Astrocyte (in vitro differentiated cells and primary cell): ENCODE measurements around the gene CCL22. TPM values are rescaled to one million over a fixed set of nuclear protein-coding genes. Genes with fewer than 3 reads are reported as not detected.
A peak's percentile ranks its signal among the peaks of the same experiment; 100 is the strongest.

Experiments used
- DNase-seq: peaks from one replicate; pipeline ENCODE4 v3.0.0-alpha.2; 2010; ENCODE audit warnings: low read depth
- FAIRE-seq: peaks from 2 replicates; lab custom pipeline; 2011; peaks lifted over from hg19 to GRCh38; lab: Jason Lieb, UNC
- H2AFZ ChIP-seq: 2 replicates; pipeline ENCODE4 v1.6.0; 2012; ENCODE audit warnings: low read depth, low read length, inconsistent platforms
- H3K27ac ChIP-seq: 2 replicates; pipeline ENCODE4 v1.5.1; 2011; ENCODE audit warnings: low read depth, low read length, inconsistent platforms
- H3K27me3 ChIP-seq: 2 replicates; pipeline ENCODE4 v1.6.0; 2011; ENCODE audit warnings: low read length, inconsistent platforms; ENCODE audit not compliant: insufficient read depth
- H3K36me3 ChIP-seq: 2 replicates; pipeline ENCODE4 v1.5.1; 2011; ENCODE audit warnings: low read length, inconsistent platforms; ENCODE audit not compliant: insufficient read depth
- H3K4me1 ChIP-seq: 2 replicates; pipeline ENCODE4 v1.5.1; 2011; ENCODE audit warnings: low read length, inconsistent platforms; ENCODE audit not compliant: insufficient read depth
- H3K4me2 ChIP-seq: 2 replicates; pipeline ENCODE4 v1.6.0; 2012; ENCODE audit warnings: low read length, inconsistent platforms
- H3K4me3 ChIP-seq: 2 replicates; pipeline ENCODE4 v1.5.1; 2011; ENCODE audit warnings: low read depth, mild to moderate bottlenecking, low read length, inconsistent platforms; ENCODE audit not compliant: insufficient read depth
- H3K79me2 ChIP-seq: 2 replicates; pipeline ENCODE4 v1.6.0; 2012; ENCODE audit warnings: mild to moderate bottlenecking, low read length, inconsistent platforms; ENCODE audit not compliant: insufficient read depth
- H3K9ac ChIP-seq: 2 replicates; pipeline ENCODE4 v1.6.0; 2012; ENCODE audit warnings: mild to moderate bottlenecking, low read length, inconsistent platforms
- H3K9me3 ChIP-seq: 2 replicates; pipeline ENCODE4 v1.5.1; 2012; ENCODE audit warnings: low read depth, mild to moderate bottlenecking, low read length, inconsistent platforms; ENCODE audit not compliant: insufficient read depth
- H4K20me1 ChIP-seq: 2 replicates; pipeline ENCODE4 v1.6.0; 2012; ENCODE audit warnings: low read length, inconsistent platforms; ENCODE audit not compliant: insufficient read depth
- H3K27ac Mint-ChIP-seq: one replicate; pipeline ENCODE4 v1.8.0; 2021; ENCODE audit warnings: mild to moderate bottlenecking, mixed read lengths; ENCODE audit not compliant: unreplicated experiment
- H3K27me3 Mint-ChIP-seq: one replicate; pipeline ENCODE4 v1.8.0; 2021; ENCODE audit warnings: low read depth, mixed read lengths; ENCODE audit not compliant: unreplicated experiment
- H3K36me3 Mint-ChIP-seq: one replicate; pipeline ENCODE4 v1.8.0; 2021; ENCODE audit warnings: low read depth, mixed read lengths; ENCODE audit not compliant: unreplicated experiment
- H3K4me1 Mint-ChIP-seq: one replicate; pipeline ENCODE4 v1.8.0; 2021; ENCODE audit warnings: low read depth, mixed read lengths; ENCODE audit not compliant: unreplicated experiment
- H3K4me3 Mint-ChIP-seq: one replicate; pipeline ENCODE4 v1.8.0; 2021; ENCODE audit warnings: mild to moderate bottlenecking, moderate library complexity, mixed read lengths; ENCODE audit not compliant: unreplicated experiment
- H3K9me3 Mint-ChIP-seq: one replicate; pipeline ENCODE4 v1.8.0; 2021; ENCODE audit warnings: mild to moderate bottlenecking, mixed read lengths; ENCODE audit not compliant: unreplicated experiment
- CTCF ChIP-seq: IDR thresholded peaks from 2 replicates; pipeline ENCODE4 v1.5.1; 2011; ENCODE audit warnings: low read depth, mild to moderate bottlenecking, inconsistent platforms, low read length, moderate library complexity; ENCODE audit not compliant: insufficient read depth
- EZH2 ChIP-seq: IDR thresholded peaks from 2 replicates; pipeline ENCODE4 v1.6.1; 2012; ENCODE audit warnings: mild to moderate bottlenecking, low read length, inconsistent platforms; ENCODE audit not compliant: insufficient read depth
- total RNA-seq: library from RNA; stranded (reverse); gene quantifications from 2 replicates; pipeline ENCODE4 v1.2.1, GENCODE V29; 2021

The CCL22 gene
- total RNA-seq, 1 donor from 2014 or later: not detected

- Histone ChIP-seq H3K4me1 (no peaks in the 10 kb centered on the region), H3K27me3 (peaks cover 5% of the 10 kb centered on the region), H4K20me1 (no peaks in the 10 kb centered on the region), H3K36me3 (no peaks in the 10 kb centered on the region), H2AFZ (no peak overlapping the region), H3K79me2 (no peaks in the 10 kb centered on the region), H3K9ac (no peak overlapping the region), H3K4me2 (no peak overlapping the region), H3K9me3 (no peaks in the 10 kb centered on the region), H3K27ac (no peak overlapping the region), H3K4me3 (no peak overlapping the region)
- Mint-ChIP-seq H3K9me3 (peaks cover 8% of the 10 kb centered on the region), H3K27ac (no peak overlapping the region), H3K36me3 (no peaks in the 10 kb centered on the region), H3K27me3 (no peaks in the 10 kb centered on the region), H3K4me1 (no peaks in the 10 kb centered on the region), H3K4me3 (no peak overlapping the region)
- DNase-seq (no peak), FAIRE-seq (no peak)
- TF ChIP-seq EZH2: no peak
- no peak for TF ChIP-seq CTCF
These were observed 25.2 kb upstream of the CCL22 start for GRCh38 chr16:57333402-57333801.

GRCh38 chr16:57335366-57335765 is 23.2 kb upstream of the CCL22 start:
- Histone ChIP-seq H4K20me1 (no peaks in the 10 kb centered on the region), H2AFZ (no peak overlapping the region), H3K4me3 (no peak overlapping the region), H3K27ac (no peak overlapping the region), H3K4me1 (peaks cover 7% of the 10 kb centered on the region), H3K9ac (no peak overlapping the region), H3K4me2 (no peak overlapping the region), H3K27me3 (peaks cover 5% of the 10 kb centered on the region), H3K9me3 (no peaks in the 10 kb centered on the region), H3K79me2 (no peaks in the 10 kb centered on the region), H3K36me3 (no peaks in the 10 kb centered on the region)
- Mint-ChIP-seq H3K4me1 (peaks cover 10% of the 10 kb centered on the region), H3K27me3 (no peaks in the 10 kb centered on the region), H3K4me3 (no peak overlapping the region), H3K27ac (no peak overlapping the region), H3K9me3 (peaks cover 8% of the 10 kb centered on the region), H3K36me3 (no peaks in the 10 kb centered on the region)
- no peak for FAIRE-seq
- TF ChIP-seq EZH2: no peak
- no peak for DNase-seq

GRCh38 chr16:57341062-57341440 is 17.5 kb upstream of the CCL22 start:
- no peak for TF ChIP-seq EZH2
- no peak for TF ChIP-seq CTCF
- Histone ChIP-seq H3K4me1 (peaks cover 18% of the 10 kb centered on the region), H2AFZ (no peak overlapping the region), H3K4me2 (peak overlapping the region; percentile 32), H4K20me1 (no peaks in the 10 kb centered on the region), H3K9ac (no peak overlapping the region), H3K27ac (no peak overlapping the region), H3K79me2 (no peaks in the 10 kb centered on the region), H3K27me3 (peaks cover 10% of the 10 kb centered on the region), H3K4me3 (no peak overlapping the region), H3K36me3 (no peaks in the 10 kb centered on the region), H3K9me3 (no peaks in the 10 kb centered on the region)
- H3K9me3 Mint-ChIP-seq: peaks cover 7% of the 10 kb centered on the region
- H3K4me1 Mint-ChIP-seq: peaks cover 27% of the 10 kb centered on the region
- no peak for FAIRE-seq
- H3K27ac Mint-ChIP-seq: no peak overlapping the region
- H3K4me3 Mint-ChIP-seq: no peak overlapping the region
- peaks cover 2% of the 10 kb centered on the region for H3K27me3 Mint-ChIP-seq
- DNase-seq: no peak
- H3K36me3 Mint-ChIP-seq: no peaks in the 10 kb centered on the region
